GM10847 (cell line): ENCODE data around the gene MRPL51.

Experiments
- POLR2A ChIP-seq: IDR thresholded peaks from 2 replicates; pipeline ENCODE4 v1.6.1; 2011; ENCODE audit not compliant: insufficient read length; ENCODE audit errors: extremely low read depth

MRPL51 gene

GRCh38 chr12:6508087-6508486 is 15.0 kb upstream of the MRPL51 start:
- no peak for TF ChIP-seq POLR2A

DNA sequence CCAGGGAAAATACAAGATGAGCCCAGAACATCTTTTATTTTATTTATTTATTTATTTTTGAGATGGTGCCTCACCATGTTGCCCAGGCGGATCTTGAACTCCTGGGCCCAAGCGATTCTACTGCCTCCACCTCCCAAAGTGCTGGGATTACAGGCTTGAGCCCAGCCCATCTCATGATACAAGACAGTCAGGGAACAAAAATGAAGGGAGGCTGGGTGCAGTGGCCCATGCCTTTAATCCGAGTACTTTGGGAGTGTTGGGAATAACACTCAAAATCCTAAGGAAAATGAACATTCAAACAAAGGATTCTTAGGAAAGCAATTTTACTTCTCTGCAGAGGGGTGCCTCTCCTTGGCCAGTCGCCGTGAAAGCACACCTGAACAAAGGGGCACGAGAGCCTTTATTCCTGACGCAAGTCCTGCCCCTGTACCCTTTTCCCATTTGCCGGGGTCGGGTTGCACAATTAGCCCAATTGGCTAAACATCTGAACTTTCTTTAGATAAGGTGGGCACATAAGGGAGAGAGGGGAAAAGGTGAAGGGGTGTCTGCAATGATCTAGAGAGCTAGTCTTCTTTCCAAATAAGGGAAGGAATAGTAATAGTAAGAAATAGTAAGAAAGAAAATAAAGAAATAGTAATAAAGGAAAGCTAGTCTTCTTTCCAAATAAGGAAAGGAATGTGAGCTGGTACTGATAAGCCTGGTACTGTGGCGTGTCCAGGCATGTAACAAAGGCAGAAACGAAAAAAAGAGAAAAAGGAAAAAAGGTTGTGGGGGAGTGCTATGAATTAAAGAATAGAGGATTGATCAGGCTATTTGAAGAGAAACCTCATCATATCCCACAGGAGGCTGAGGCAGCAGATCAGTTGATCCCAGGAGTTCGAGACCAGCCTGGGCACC is 14.3 kb upstream of the MRPL51 start:
- TF ChIP-seq POLR2A = no peak

DNA sequence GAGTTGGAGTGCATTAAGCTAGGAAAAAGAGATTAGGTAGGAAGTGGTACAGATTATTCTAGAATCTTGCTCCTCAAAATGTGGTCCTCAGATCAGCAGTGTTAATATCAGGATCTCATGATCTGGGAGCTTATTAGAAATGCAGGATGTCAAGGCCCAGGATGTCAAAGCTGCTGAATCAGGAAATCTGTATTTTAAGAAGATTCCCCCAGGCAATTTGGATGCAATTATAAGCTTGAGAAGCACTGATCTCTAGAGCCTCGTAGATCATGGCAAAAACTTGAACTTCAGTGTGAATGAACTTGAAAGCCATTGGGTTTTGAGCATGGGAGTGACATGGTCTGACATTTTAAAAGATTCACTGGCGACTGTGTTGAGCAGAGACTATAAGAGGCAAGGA is 7.4 kb upstream of the MRPL51 start:
- TF ChIP-seq POLR2A = no peak

- TF ChIP-seq POLR2A = no peak
Measured at GRCh38 chr12:6494968-6495367, 1.9 kb upstream of the MRPL51 start.

DNA sequence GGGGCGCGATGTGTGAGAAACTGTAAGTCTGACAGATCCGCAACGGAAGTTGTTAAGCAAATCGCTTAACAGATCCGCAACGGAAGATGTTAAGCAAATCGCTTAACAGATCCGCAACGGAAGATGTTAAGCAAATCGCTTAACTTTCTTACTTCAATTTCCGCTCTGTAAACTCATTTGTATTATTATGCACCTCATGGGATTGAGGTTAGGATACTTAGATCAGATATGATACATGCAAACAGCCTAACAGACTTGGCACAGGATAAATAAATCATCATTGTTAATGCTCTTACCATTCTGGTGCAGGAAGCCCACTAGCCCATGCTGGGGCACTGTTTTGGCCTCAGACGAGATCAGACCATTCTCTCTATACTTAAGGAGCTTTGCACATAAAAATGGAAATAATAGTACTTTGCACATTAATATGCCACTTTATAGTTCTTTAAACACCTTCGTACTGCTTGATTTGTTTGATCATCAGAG is 1.2 kb upstream of the MRPL51 start:
- TF ChIP-seq POLR2A = no peak

- no peak for TF ChIP-seq POLR2A
Measured at GRCh38 chr12:6493497-6494257, 615 bp upstream of the MRPL51 start, which contains the start of gene NCAPD2. Gene NCAPD2 (plus strand): TSS chr12:6494102. CDS start chr12:6495099, 997 bp downstream.

- no peak for TF ChIP-seq POLR2A
Measured at GRCh38 chr12:6489449-6489848, 3.6 kb downstream of the MRPL51 start.

DNA sequence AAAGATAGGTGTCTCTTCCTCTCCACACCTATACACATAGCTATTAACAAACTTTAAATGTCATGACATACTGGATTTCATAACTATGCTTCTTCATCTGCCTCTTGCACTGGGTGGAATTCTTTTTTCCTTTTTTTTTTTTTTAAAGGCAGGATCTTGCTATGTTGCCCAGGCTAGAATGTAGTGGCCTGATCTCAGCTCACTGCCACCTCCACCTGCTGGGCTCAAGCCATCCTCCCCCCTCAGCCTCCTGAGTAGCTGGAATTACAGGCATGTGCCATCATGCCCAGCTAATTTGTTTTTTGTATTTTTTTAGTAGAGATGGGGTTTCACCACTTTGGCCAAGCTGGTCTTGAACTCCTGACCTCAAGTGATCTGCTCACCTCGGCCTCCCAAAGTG is 4.8 kb downstream of the MRPL51 start:
- TF ChIP-seq POLR2A = no peak

GRCh38 chr12:6478416-6478815 is 14.6 kb downstream of the MRPL51 start:
- no peak for TF ChIP-seq POLR2A

- TF ChIP-seq POLR2A = no peak
Measured at GRCh38 chr12:6476489-6476888, 16.6 kb downstream of the MRPL51 start.

GRCh38 chr12:6472491-6472890 is 20.6 kb downstream of the MRPL51 start:
- TF ChIP-seq POLR2A = no peak

GRCh38 chr12:6471989-6472360 is 21.1 kb downstream of the MRPL51 start:
- TF ChIP-seq POLR2A = no peak

DNA sequence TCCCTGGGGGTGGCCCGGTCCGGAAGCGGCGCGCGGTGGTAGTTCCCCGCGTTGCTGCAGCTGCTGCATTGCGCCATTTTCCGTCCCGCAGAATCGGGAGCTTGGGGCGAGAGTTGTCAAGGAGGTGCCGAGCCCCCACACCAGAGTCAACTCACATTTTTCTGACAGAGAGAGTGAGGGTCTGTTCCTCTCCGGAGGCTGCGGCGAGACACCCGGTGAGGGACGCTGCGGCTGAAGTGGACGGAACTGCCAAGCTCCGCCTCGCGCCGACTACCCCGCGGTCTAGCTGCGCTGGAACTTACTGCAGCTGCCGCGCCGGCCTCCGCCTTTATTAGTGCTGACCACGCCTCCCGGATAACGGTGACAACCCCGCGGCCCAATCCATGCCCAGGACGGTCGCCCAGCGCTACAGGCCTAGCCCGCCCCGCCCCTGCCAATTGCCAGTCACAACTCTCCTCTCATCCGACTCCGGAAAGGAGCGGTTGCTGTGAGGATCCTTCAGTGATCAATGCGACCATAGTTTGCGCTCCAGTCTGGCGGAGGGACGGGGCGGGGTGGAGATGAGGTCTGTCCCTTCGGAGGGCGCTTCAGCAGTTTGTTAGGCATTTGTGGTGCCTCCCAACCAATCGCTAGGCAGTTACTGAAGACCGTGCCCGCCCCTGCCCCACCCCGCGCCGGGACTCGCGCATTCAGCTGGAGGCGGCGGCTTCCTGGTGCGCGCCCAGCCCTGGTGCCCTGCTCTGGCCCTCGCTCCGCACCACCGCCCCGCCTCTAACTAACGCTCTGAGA is 22.5 kb downstream of the MRPL51 start, which contains the start of gene VAMP1:
VAMP1 (minus strand) TSS at position 303 of the 789 bp plus-strand sequence; CDS start at position 157, 146 bp downstream.
- TF ChIP-seq POLR2A = peak; percentile 99

GRCh38 chr12:6469609-6470374 is 23.3 kb downstream of the MRPL51 start:
- TF ChIP-seq POLR2A = no peak
